ENCODE measurements around the gene LTB4R2.

GRCh38 chr14:24298892-24299254 is 11.1 kb upstream of the LTB4R2 start:
- TF ChIP-seq CTCF (IDR thresholded peaks at IDR 0.05; ENCODE audit: extremely low read depth in 1 of 2, insufficient read depth in 1 of 2, low read depth in 1 of 2, low read length in 2 of 2) (no peak), POLR2A (IDR thresholded peaks at IDR 0.05; ENCODE audit: low read depth, low read length) (no peak), POLR2AphosphoS5 (IDR thresholded peaks at IDR 0.05; ENCODE audit: insufficient read depth, low read depth, low read length) (no peak), EZH2 (IDR thresholded peaks at IDR 0.05; ENCODE audit: borderline replicate concordance, low read depth, low read length, severe bottlenecking) (no peak), FOS (IDR thresholded peaks at IDR 0.05; ENCODE audit: borderline replicate concordance, insufficient read depth, low read length) (no peak), JUN (IDR thresholded peaks at IDR 0.05; ENCODE audit: borderline replicate concordance, insufficient read depth, insufficient read length, low read depth) (no peak), GATA2 (IDR thresholded peaks at IDR 0.05; ENCODE audit: insufficient read depth, insufficient read length, low read depth, low read length) (no peak)
- TF ChIP-seq, protein P1, sequence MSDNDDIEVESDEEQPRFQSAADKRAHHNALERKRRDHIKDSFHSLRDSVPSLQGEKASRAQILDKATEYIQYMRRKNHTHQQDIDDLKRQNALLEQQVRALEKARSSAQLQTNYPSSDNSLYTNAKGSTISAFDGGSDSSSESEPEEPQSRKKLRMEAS (IDR thresholded peaks at IDR 0.05; ENCODE audit: insufficient read depth, insufficient read length) = no peak

Data from endothelial cell of umbilical vein (primary cell).